ENCODE results near the gene ANKMY1. TPM values are rescaled to one million over a fixed set of nuclear protein-coding genes. Genes with fewer than 3 reads are reported as not detected.

The ANKMY1 gene
- total and polyA plus RNA-seq, 2 of the 8 experiments (the other 6 are each of a cell fraction or from before 2014, with no cell fraction given), result 4.5 to 4.8 TPM

GRCh38 chr2:240604291-240604938 is 46.6 kb upstream of the ANKMY1 start (continued):
- TF ChIP-seq CHD7 (IDR thresholded peaks at IDR 0.05; ENCODE audit: insufficient replicate concordance, low read length), result no peak
- TF ChIP-seq RAD21 (IDR thresholded peaks at IDR 0.05 in 1 of 2, conservative IDR thresholded peaks at IDR 0.05 in 1 of 2; ENCODE audit: low read depth in 2 of 2, low read length in 2 of 2), result peak; percentile 42 to 56; a peak in 3 of 4 replicates
- no peak for TF ChIP-seq KDM4A (IDR thresholded peaks at IDR 0.05; ENCODE audit: low read depth, low read length, severe bottlenecking)
- TF ChIP-seq SAP30 (IDR thresholded peaks at IDR 0.05; ENCODE audit: insufficient read depth, insufficient replicate concordance, low read length), result no peak
- peak in 2 of 3 experiments; percentile 66 to 85; a peak in 3 of 4 replicates for TF ChIP-seq CTCF (IDR thresholded peaks at IDR 0.05; ENCODE audit: control extremely low read depth in 1 of 3, insufficient read depth in 1 of 3, low read depth in 1 of 3, low read length in 3 of 3)
- TF ChIP-seq GABPA (IDR thresholded peaks at IDR 0.05; ENCODE audit: borderline replicate concordance, insufficient read depth, low read length), result peak; percentile 33; the same call in 1 of the 2 replicates
